ENCODE data around the gene SLIRP. TPM values are rescaled to one million over a fixed set of nuclear protein-coding genes. Genes with fewer than 3 reads are reported as not detected.
A peak's percentile ranks its signal among the peaks of the same experiment; 100 is the strongest.

SLIRP gene
- total and polyA plus RNA-seq, 2 experiments from 2014 or later, result 147 to 417 TPM

GRCh38 chr14:77708749-77709148 is 846 bp downstream of the SLIRP start:
- Histone ChIP-seq H3K4me1 (ENCODE audit: insufficient read depth) (peaks cover 18% of the 10 kb centered on the region), H3K9me3 (ENCODE audit: low read depth) (no peaks in the 10 kb centered on the region), H3K27me3 (replicated peaks; ENCODE audit: insufficient read depth) (no peaks in the 10 kb centered on the region), H2AFZ (peak overlapping the region; percentile 95), H3K36me3 (ENCODE audit: low read depth) (peaks cover 19% of the 10 kb centered on the region), H3F3A (ENCODE audit: insufficient read depth) (peaks cover 11% of the 10 kb centered on the region; the same call in 1 of the 2 replicates), H4K20me1 (ENCODE audit: insufficient read depth) (no peaks in the 10 kb centered on the region), H3K4me3 (peak overlapping the region; percentile 92), H3K4me2 (ENCODE audit: unreplicated experiment) (peak overlapping the region; percentile 86), H3K9me2 (ENCODE audit: insufficient read depth) (no peaks in the 10 kb centered on the region), H3K27ac (peak overlapping the region; percentile 0; the same call in 1 of the 2 replicates), H3K9ac (peak overlapping the region; percentile 85), H3K79me2 (ENCODE audit: insufficient read depth) (peaks cover 97% of the 10 kb centered on the region)
- TF ChIP-seq EZH2 (IDR thresholded peaks at IDR 0.05; ENCODE audit: insufficient read depth, poor library complexity, severe bottlenecking) (no peak), EZH2phosphoT487 (IDR thresholded peaks at IDR 0.05; ENCODE audit: insufficient read depth, low read depth) (no peak)
- in situ Hi-C loops (cut with MboI), result loop anchor here (10.0 kb wide), 1 partner anchor 244 kb away; no protein-coding TSS in a partner anchor
- 8 to 11% methylated on average over 7 of the region's 7 CpGs for WGBS, 2 experiments (ENCODE audit: low coverage in 1 of 2, low lambda C conversion rate in 2 of 2, missing lambda C conversion rate in 2 of 2)
- peak; percentile 24 for DNase-seq

- peak overlapping the region; percentile 92 for H3K4me3 ChIP-seq
- H3K9me2 ChIP-seq (ENCODE audit: insufficient read depth), result no peaks in the 10 kb centered on the region
- H4K20me1 ChIP-seq (ENCODE audit: insufficient read depth), result no peaks in the 10 kb centered on the region
- H3K4me1 ChIP-seq (ENCODE audit: insufficient read depth), result peaks cover 18% of the 10 kb centered on the region
- in situ Hi-C loops (cut with MboI), result loop anchor here (10.0 kb wide), 1 partner anchor 245 kb away; no protein-coding TSS in a partner anchor
- no peak overlapping the region for H2AFZ ChIP-seq
- peak overlapping the region; percentile 86 for H3K4me2 ChIP-seq (ENCODE audit: unreplicated experiment)
- H3K27ac ChIP-seq, result no peak overlapping the region
- peaks cover 16% of the 10 kb centered on the region; the same call in 1 of the 2 replicates for H3K36me3 ChIP-seq (ENCODE audit: low read depth)
- TF ChIP-seq EZH2phosphoT487 (IDR thresholded peaks at IDR 0.05; ENCODE audit: insufficient read depth, low read depth), result no peak
- no peak for TF ChIP-seq EZH2 (IDR thresholded peaks at IDR 0.05; ENCODE audit: insufficient read depth, poor library complexity, severe bottlenecking)
- H3K9ac ChIP-seq, result peak overlapping the region; percentile 85
- H3K79me2 ChIP-seq (ENCODE audit: insufficient read depth), result peaks cover 97% of the 10 kb centered on the region
- H3F3A ChIP-seq (ENCODE audit: insufficient read depth), result peaks cover 15% of the 10 kb centered on the region; the same call in 1 of the 2 replicates
- no peak for DNase-seq
- H3K9me3 ChIP-seq (ENCODE audit: low read depth), result no peaks in the 10 kb centered on the region
- 68 to 74% methylated on average over 3 of the region's 3 CpGs for WGBS, 2 experiments (ENCODE audit: low coverage in 1 of 2, low lambda C conversion rate in 2 of 2, missing lambda C conversion rate in 2 of 2)
- H3K27me3 ChIP-seq (replicated peaks; ENCODE audit: insufficient read depth), result no peaks in the 10 kb centered on the region
These were observed 1.5 kb downstream of the SLIRP start for GRCh38 chr14:77709412-77709811.

- H3K4me1 ChIP-seq (ENCODE audit: insufficient read depth), result peaks cover 18% of the 10 kb centered on the region
- H3F3A ChIP-seq (ENCODE audit: insufficient read depth), result peaks cover 15% of the 10 kb centered on the region; the same call in 1 of the 2 replicates
- H3K4me2 ChIP-seq (ENCODE audit: unreplicated experiment), result peak overlapping the region; percentile 3
- peaks cover 97% of the 10 kb centered on the region for H3K79me2 ChIP-seq (ENCODE audit: insufficient read depth)
- no peak overlapping the region for H2AFZ ChIP-seq
- no peak overlapping the region for H3K27ac ChIP-seq
- H3K36me3 ChIP-seq (ENCODE audit: low read depth), result peaks cover 26% of the 10 kb centered on the region; the same call in 1 of the 2 replicates
- 98 to 100% methylated on average over 2 of the region's 2 CpGs for WGBS, 2 experiments (ENCODE audit: low coverage in 1 of 2, low lambda C conversion rate in 2 of 2, missing lambda C conversion rate in 2 of 2)
- no peak overlapping the region for H3K9ac ChIP-seq
- in situ Hi-C loops (cut with MboI), result no loop called here
- H3K4me3 ChIP-seq, result no peak overlapping the region
- no peaks in the 10 kb centered on the region for H3K27me3 ChIP-seq (replicated peaks; ENCODE audit: insufficient read depth)
- H3K9me3 ChIP-seq (ENCODE audit: low read depth), result no peaks in the 10 kb centered on the region
- TF ChIP-seq EZH2phosphoT487 (IDR thresholded peaks at IDR 0.05; ENCODE audit: insufficient read depth, low read depth), result no peak
- no peak for TF ChIP-seq EZH2 (IDR thresholded peaks at IDR 0.05; ENCODE audit: insufficient read depth, poor library complexity, severe bottlenecking)
- H3K9me2 ChIP-seq (ENCODE audit: insufficient read depth), result no peaks in the 10 kb centered on the region
- DNase-seq, result no peak
- H4K20me1 ChIP-seq (ENCODE audit: insufficient read depth), result no peaks in the 10 kb centered on the region
These were observed 2.5 kb downstream of the SLIRP start for GRCh38 chr14:77710364-77710763.

- no peak overlapping the region for H3K4me2 ChIP-seq (ENCODE audit: unreplicated experiment)
- in situ Hi-C loops (cut with MboI), result no loop called here
These were observed 7.0 kb downstream of the SLIRP start for GRCh38 chr14:77714926-77715325.

More at GRCh38 chr14:77714926-77715325, 7.0 kb downstream of the SLIRP start:
- WGBS, 2 experiments (ENCODE audit: low coverage in 1 of 2, low lambda C conversion rate in 2 of 2, missing lambda C conversion rate in 2 of 2), result 96 to 98% methylated on average over 6 of the region's 6 CpGs
- peaks cover 26% of the 10 kb centered on the region for H3F3A ChIP-seq (ENCODE audit: insufficient read depth)
- no peak overlapping the region for H3K4me3 ChIP-seq
- no peaks in the 10 kb centered on the region for H4K20me1 ChIP-seq (ENCODE audit: insufficient read depth)
- no peaks in the 10 kb centered on the region; the same call in 1 of the 2 replicates for H3K4me1 ChIP-seq (ENCODE audit: insufficient read depth)
- peaks cover 64% of the 10 kb centered on the region for H3K79me2 ChIP-seq (ENCODE audit: insufficient read depth)
- no peaks in the 10 kb centered on the region for H3K9me2 ChIP-seq (ENCODE audit: insufficient read depth)
- peaks cover 66% of the 10 kb centered on the region for H3K36me3 ChIP-seq (ENCODE audit: low read depth)
- H3K9ac ChIP-seq, result no peak overlapping the region
- H3K27me3 ChIP-seq (replicated peaks; ENCODE audit: insufficient read depth), result no peaks in the 10 kb centered on the region
- H3K9me3 ChIP-seq (ENCODE audit: low read depth), result no peaks in the 10 kb centered on the region
- H2AFZ ChIP-seq, result no peak overlapping the region
- TF ChIP-seq EZH2 (IDR thresholded peaks at IDR 0.05; ENCODE audit: insufficient read depth, poor library complexity, severe bottlenecking), result no peak
- TF ChIP-seq EZH2phosphoT487 (IDR thresholded peaks at IDR 0.05; ENCODE audit: insufficient read depth, low read depth), result no peak
- DNase-seq, result no peak
- no peak overlapping the region for H3K27ac ChIP-seq

All from GM23248 (cell line).